NCI-H1694 treated with DMSO at 0.1 percent for 48 hours (cell line): ENCODE results near the gene OR4D6.
"Not testable (repeated sequence)": the region's sequence is repeated elsewhere in the genome, so short reads cannot be mapped to it uniquely, and the experiment has no call there.

Experiments used
- DNase-seq: peaks from one replicate; lab custom pipeline; 2025; lab: John Stamatoyannopoulos, UW

Gene OR4D6

DNA sequence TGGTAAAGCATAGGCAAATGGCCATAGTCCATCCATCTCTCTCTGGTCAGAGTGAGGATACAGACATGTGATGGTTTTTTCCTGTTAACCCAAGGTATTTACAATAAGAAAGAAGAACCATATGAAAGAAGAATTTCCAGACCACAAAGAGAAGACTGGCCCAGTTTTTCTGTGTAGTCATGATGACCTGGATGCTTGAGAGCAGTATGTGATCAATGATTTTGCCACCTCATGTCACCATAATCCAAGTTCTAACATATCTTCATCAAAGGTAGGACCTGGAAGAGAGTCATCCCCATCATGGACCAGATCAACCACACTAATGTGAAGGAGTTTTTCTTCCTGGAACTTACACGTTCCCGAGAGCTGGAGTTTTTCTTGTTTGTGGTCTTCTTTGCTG, at the start of gene OR4D6:
TSS of gene OR4D6 (plus strand) at position 301 of the 400 bp plus-strand sequence. CDS start at position 301, 0 bp downstream.
- no peak for DNase-seq

DNA sequence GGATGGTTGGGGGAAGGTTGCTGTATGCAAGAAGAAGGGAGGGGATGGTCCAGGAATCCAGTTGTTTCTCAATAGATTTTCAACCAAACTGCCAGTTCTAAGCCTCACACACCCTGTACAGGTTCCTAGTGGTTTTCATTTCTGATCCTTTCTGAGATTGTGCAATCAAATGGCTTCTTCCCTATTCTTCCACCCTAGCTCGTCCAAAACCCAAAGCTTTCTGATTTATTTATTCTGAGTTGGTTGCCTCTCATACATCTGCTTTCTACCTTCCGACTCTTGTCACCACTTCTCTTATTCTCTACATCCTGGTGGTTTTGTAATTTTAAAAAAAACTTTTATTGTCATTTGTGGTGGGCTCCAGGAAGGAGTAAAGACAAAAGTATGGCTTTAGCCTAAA, 43.1 kb upstream of the OR4D6 start:
- no peak for DNase-seq

DNA sequence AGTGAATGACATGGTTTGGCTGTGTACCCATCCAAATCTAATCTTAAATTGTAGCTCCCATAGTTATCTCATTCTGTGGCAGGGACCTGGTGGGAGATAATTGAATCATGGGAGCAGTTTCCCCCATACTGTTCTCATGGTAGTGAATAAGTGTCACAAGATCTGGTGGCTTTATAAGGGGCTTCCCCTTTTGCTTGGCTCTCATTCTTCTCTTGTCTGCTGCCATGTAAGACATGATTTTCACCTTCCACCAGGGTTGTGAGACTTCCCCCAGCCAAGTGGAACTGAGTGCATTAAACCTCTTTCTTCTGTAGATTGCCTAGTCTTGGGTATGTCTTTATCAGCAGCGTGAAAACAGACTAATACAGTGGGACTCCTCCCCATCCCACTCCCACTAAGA, 41.6 kb upstream of the OR4D6 start:
- DNase-seq = no peak

DNA sequence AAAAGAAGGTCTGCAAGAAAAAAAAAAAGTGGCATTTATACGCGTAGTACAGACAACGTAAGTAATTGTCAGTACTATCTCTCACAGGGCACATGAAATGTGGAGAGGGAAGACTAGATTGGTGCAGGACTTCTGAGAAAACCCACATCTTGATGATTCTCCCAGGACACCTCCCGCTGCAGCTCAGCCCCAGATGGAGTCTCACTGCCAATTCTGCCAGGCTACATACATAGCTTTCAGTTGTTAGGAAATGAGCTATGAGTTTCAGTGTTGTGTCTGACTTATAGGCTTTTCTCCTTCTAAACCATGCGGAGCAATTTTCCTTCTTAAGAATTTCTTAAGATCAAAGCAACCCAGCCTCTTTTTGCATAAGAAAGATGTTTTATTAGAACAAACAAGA, 40.1 kb upstream of the OR4D6 start:
- no peak for DNase-seq

DNA sequence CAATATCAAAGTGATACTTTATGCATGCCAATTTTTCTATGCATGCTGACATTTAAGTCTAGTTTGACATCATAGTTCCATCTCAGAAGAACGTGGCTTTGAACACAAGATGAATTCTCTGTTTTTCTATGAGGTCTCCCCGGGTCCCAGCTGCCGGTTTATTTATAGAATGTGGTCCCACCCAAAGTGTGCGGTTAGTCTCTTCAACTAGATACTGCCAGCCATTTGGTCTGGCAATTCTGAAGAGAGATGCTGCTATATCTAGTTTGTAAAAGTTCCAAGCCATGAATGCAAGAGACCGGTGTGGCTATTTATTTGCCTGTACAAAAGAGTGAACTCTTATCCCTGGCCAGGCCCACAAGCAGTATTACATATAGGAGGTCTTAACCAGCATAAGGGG, 39.7 kb upstream of the OR4D6 start:
- DNase-seq = no peak

DNA sequence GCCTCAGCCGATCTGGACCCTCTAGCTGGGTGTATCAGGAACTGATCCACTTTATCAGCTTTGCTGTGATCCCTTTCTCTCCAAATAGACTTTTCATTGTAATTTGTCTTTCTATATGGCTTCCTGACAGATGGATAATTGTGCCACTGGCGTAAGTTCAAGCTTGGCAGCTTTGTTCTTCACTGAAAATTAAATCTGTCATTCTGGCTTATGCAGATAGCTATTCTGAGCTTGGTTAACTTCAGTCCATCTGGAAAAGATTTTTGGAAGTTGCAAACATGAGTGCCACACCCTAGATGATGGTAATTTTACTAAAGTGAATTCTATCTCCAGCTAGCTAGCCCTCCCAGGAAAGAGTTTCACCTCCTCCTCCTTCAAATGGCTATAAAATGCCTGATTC, 38.6 kb upstream of the OR4D6 start:
- DNase-seq = peak; percentile 65

DNA sequence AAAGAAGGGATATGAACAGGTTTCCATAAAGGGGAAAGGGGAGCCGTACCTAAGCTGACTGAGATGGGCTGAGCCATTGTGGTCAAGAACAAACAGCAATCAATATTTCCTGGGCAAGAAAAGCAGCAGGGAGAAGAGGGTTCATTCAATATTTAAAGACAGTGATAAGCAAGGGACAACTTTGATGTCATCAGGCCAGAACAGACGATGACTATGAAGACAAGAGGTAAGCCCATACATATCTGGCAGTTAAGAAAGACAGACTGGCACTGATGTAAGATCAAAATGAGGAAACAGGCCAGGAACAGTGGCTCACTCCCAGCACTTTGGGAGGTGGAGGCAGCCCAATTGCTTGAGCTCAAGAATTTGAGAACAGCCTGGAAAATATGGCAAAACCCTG, 32.9 kb upstream of the OR4D6 start:
- DNase-seq = no peak

DNA sequence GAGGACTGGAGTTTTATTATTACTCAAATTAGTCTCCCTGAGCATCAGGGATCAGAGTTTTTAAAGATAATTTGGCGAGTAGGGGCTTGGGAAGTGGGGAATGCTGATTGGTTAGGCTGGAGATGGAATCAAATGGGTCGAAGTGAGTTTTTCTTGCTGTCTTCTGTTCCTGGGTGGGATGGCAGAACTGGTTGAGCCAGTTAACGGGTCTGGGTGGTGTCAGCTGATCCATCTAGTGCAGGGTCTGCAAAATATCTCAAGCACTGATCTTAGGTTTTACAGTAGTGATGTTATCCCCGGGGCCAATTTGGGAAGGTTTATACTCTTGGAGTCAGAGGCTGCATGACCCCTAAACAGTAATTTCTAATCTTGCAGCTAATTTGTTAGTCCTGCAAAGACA, 31.6 kb upstream of the OR4D6 start:
- no peak for DNase-seq

DNA sequence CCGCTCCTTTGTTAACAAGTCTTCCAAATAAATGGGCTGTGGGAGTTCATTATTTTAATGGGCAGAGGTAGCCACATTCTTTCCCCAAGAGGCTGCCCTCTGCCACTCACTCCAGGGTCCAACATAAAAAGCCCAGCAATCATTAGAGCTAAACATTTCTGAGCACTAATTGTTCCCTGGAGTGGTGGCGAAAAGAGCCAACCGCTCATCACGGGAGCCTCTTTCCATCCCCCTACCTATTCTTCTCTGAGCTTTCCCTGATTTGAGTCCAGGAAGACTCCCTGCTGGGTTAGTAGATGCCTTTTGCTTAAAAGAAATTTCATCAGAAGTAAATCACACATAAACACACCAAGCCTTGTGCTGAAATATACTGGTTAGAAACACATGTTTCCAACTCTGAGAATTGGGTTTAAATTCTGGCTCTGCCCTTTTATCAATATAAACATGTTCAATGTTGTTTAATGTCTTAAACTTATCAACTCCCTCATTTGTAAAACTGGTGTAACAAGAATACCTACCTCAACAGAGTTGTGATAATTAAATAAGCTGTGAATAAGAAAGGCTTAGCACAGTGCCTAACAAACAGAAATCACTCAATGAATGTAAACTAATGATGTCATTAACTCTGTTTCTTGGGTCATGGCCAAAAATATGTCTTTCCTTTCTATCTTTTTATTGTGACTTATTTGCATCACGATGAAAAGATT, 30.2 kb upstream of the OR4D6 start, which contains the start of gene OR5A2:
TSS of gene OR5A2 (minus strand) at position 53 of the 707 bp plus-strand sequence. CDS start 3,460 bp downstream, outside the sequence.
- no peak for DNase-seq

DNA sequence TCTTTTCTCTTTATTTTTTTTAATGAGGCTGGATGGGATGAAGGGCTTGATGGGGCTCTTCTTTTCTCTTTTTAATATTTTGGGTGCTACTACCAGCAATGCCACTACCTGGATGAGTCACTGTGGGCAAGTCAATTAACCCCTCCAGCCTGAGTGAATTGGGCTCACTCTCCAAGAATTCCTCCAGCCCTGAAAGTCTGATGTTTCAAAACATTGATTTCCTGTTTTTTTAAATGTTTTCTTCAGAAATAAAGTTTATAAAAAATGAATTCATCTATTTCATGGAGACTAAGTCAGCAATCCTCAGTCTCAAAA, 29.7 kb upstream of the OR4D6 start:
- DNase-seq = no peak

DNA sequence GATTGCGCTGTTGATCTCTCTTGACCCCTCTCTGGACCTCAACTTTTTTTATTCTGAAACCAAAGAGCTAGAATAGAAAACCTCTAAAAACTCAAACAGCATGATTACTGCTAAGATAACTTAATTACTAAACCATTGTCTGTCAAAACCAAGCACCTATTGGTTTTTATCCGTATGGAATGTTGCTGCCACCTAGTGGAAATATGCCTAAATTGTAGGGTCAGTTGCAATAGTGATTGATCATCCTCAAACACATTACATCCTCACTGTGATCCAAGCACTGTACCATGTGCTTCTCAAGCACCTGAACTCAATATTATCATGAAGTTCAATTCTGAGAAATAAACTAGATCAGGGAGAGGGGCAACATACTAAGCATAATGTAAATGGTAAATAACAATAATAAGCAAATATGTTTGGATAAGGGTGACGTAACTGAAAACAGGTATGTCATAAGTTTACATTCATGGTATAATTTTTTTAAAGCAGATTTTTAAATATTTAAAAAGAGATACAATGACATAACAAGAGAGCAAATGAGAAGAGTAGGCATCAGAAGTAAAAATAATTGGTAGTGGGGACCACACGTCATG, 26.7 kb upstream of the OR4D6 start:
- peak; percentile 37 for DNase-seq

DNA sequence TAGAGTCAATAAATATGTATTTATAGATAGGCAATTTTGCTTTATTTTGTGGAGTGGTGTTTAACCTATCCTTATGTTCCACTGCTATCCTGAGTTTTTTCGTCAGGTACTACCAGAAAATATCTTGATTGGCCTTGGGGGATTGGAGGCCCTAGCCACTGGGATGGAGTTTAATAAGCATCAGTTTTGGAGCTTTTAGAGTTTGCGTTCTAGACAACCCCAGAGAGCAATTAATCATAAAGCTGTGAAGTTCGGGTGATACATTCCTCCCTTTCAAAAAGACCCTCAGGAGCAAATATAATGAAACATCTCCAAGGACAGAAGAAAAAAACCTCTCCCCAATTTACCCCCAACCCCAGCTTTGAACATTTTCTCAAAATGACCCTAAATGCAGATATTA, 20.6 kb upstream of the OR4D6 start, which contains the start of gene OR5A1:
TSS of gene OR5A1 (plus strand) at position 301 of the 400 bp plus-strand sequence. CDS start 6,700 bp downstream, outside the sequence.
- no peak for DNase-seq

DNA sequence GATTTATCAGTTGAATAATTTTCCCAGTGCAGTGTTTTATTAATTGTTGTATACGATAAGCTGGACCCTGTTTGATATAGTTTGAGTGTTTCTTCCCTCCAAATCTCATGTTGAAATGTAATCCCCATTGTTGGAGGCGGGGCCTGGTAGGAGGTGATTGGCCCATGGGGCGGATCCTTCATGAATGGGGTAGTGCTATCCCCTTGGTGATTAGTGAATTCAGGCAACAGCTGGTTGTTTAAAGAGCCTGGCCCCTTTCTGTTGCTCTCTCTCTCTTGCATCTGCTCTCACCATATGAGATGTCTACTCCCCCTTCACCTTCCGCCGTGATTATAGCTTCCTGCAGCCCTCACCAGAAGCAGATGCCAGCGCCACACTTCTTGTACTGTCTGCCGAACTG, 19.0 kb upstream of the OR4D6 start:
- DNase-seq = no peak

DNA sequence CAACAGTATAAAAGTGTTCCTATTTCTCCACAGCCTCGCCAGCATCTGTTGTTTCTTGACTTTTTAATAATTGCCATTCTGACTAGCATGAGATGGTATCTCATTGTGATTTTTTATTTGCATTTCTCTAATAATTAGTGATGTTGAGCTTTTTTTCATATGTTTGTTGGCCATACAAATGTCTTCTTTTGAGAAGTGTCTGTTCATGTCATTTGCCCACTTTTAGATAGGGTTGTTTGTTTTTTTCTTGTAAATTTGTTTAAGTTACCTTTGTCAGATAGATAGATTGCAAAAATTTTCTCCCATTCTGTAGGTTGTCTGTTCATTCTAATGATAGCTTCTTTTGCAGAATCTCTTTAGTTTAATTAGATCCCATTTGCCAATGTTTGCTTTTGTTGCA, 11.1 kb upstream of the OR4D6 start:
- DNase-seq = not testable (repeated sequence)

DNA sequence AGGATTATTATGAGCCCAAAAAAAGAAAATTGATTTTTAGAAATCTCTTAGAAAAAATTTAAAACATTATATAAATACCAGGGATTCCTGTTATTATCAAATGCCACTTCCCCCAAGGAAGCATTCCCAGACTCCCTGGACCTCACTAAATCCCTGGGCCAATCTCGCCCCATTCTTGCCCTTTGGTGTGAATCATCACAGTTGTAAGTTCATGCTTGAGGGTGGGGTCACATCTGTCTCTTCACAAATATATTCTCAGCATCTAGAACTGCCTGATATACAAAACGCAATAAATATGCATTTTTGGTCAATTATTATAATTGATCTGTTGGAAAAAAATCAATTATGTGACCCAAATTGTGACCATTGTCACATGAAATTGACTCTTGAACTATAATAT, 8.3 kb upstream of the OR4D6 start:
- DNase-seq = no peak

DNA sequence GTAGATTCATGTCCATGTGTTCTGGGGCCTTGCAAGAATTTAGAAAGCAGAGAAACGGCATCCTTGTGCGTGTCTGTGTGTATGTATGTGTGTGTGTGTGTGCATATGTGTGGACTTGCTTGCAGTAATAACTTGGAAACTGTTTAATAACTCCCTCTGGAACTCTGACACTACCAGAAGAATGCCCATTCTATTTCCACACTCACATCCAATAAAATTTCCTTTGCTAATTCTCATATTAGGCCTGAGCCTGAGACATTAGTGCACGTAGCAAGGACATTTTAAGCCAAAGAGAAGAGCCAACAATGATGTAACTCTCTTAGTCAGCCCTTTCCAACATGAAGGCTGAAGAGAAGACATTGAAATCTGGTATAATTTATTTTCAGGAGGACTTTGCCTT, 3.2 kb downstream of the OR4D6 start:
- no peak for DNase-seq

DNA sequence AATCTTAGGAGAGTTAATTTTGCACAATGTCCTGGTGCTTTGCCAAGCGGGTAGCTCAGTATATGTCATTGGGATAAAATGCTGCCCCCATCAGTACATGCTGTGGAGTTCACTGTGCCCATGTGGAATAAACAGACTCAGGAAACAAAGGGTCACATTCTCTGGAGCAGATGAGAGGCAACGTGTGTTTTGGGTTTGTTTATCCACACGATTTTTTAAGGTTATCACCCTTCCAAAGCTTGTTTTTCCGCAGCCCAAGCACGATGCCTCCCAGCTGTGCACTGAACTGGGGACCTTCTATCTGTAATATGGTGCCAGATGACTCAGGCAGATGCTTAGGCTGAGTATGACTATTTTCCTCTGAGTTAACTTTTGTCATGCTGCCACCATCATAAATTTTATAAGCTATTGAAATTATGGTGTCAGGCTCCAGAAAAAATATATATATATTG, 6.5 kb downstream of the OR4D6 start:
- no peak for DNase-seq

DNA sequence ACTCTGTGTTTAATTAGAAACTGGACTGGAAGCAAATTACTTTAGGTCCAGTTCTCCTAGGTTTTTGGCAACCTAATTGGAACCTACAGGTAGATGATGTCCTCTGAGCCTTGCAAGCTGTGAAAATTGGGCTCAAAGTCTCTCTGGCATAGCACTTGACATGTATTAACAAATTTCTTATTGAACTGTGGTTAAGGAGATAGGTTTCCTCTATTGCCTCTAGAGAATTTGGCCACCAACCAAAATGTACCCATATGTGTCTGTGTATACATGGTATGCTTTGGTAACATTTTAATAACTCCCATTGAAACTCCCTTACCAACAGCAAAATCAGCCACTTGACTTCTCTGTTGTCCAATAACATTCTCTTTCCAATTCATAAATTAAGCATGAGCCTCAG, 16.3 kb downstream of the OR4D6 start, which contains the start of gene OR4D10:
TSS of gene OR4D10 (plus strand) at position 301 of the 400 bp plus-strand sequence. CDS start 4,115 bp downstream, outside the sequence.
- no peak for DNase-seq

DNA sequence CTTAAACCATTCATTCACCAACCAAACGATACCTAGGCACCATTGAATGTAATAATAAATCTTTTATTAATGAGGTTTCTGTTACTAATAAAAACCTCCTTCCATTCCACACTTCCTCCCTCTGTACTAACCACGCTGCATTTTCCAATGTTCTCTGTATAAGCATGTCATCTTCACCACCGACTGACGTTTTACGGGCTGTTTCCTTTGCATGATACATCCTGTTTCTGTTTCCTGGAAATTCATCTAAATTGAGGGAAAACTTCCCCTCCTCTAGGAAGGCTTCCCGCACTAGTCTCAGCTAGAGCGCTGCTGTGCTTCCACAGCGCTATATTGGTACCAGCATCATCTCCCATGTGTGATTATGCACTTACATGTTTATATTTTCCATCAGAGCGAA, 18.4 kb downstream of the OR4D6 start:
- no peak for DNase-seq

DNA sequence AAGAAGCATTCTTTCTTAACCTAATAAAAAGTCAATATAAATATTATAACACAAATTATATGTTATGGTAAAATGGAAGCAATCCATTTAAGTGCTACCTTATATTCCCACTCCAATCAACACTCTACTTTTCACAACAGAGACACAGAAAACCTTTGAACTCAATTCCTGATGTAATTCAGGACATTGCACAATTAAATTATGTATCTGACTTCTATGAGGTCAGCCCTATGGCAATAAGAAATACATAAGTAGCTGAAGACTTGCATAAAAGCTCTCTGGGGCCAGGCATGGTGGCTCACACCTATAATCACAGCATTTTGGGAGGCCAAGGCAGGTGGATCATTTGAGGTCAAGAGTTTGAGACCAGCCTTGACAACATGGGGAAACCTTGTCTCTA, 23.1 kb downstream of the OR4D6 start:
- no peak for DNase-seq

DNA sequence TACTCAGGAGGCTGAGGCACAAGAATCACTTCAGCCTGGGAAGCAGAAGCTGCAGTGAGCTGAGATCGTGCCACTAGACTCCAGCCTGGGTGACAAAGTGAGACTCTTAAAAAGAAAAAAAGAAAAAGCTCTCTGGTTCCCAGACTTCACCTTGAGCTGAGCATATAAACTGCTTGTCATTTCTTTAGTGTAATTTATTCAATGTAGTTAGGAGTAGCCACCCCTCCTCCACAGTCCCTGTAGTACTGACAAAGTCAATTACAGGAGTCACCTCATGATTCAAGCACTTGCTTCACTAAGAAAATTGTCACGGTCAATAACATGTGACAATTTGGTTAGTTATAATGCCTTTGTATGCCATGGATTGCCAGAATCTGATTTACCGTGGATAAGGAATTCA, 23.6 kb downstream of the OR4D6 start:
- no peak for DNase-seq

DNA sequence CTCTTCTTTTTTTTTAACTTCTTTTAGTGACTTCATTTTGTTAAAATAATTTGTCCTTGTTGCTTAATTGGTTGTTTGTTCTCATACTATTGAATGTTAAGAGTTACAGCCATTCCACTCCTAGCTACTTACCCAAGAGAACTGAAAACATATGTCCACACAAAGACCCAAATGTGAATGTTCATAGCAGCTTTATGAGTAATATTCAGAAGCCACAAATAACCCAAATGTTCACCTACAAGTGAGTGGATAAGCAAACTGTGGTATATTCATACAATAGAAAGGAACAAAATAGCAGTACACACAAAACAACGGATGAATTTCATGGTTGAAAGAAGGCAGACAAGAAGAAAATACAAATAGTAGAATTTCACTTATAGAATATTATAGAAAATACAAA, 45.2 kb downstream of the OR4D6 start:
- no peak for DNase-seq

DNA sequence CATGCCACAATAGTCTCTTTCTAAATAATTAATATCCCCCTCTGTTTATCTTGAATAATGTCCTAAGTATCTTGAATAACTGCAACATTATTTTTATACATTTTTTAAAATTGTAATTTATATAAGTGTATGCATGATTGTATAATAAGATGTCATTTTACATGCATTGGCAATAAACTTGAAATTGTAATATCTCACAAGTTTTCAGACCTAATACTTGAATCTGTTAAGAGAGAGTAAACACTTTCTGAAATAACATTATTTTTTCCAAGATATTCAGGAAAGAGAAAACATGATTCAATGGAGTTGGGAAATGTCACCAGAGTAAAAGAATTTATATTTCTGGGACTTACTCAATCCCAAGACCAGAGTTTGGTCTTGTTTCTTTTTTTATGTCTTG, 46.5 kb downstream of the OR4D6 start, which contains the start of gene OR4D11:
TSS of gene OR4D11 (plus strand) at position 301 of the 400 bp plus-strand sequence. CDS start at position 301, 0 bp downstream.
- DNase-seq = no peak
